GM23338 (cell line): ENCODE results near the gene DCPS. TPM values are rescaled to one million over a fixed set of nuclear protein-coding genes. Genes with fewer than 3 reads are reported as not detected.

Experiments used
- ATAC-seq: fragments of 200-7000 bp; cut with Tn5 transposase; 3 replicates; pipeline ENCODE4 v1.9.1; 2020
- DNase-seq: peaks from one replicate; pipeline ENCODE4 v3.0.0-alpha.2; 2015; ENCODE audit warnings: low spot score
- H2AFZ ChIP-seq: fragments of 200-600 bp; sonication (generic); 2 replicates; pipeline ENCODE4 v1.8.0; 2016; ENCODE audit warnings: antibody characterized with exemption, mild to moderate bottlenecking, moderate library complexity
- H3F3A ChIP-seq: fragments of 200-600 bp; sonication (generic); replicated peaks from 2 replicates; pipeline ENCODE4 v1.8.0; 2017; ENCODE audit warnings: antibody characterized with exemption, mixed run types, low read depth
- H3K27ac ChIP-seq: fragments of 200-600 bp; sonication (generic); 2 replicates; pipeline ENCODE4 v1.6.1; 2016; ENCODE audit warnings: low read depth
- H3K27me3 ChIP-seq: fragments of 200-600 bp; sonication (generic); 2 replicates; pipeline ENCODE4 v1.8.0; 2016; ENCODE audit warnings: mild to moderate bottlenecking, mixed run types, moderate library complexity; ENCODE audit not compliant: insufficient read depth
- H3K36me3 ChIP-seq: fragments of 200-600 bp; sonication (generic); 2 replicates; pipeline ENCODE4 v1.8.0; 2016; ENCODE audit warnings: mild to moderate bottlenecking; ENCODE audit not compliant: insufficient read depth
- H3K4me1 ChIP-seq: fragments of 200-600 bp; sonication (generic); 2 replicates; pipeline ENCODE4 v1.8.0; 2016; ENCODE audit warnings: mild to moderate bottlenecking, moderate library complexity; ENCODE audit not compliant: insufficient read depth
- H3K4me2 ChIP-seq: fragments of 200-600 bp; sonication (generic); 2 replicates; pipeline ENCODE4 v1.7.1; 2017; ENCODE audit warnings: mixed run types
- H3K4me3 ChIP-seq: fragments of 200-600 bp; sonication (generic); 2 replicates; pipeline ENCODE4 v1.6.1; 2016; ENCODE audit warnings: mixed run types
- H3K79me2 ChIP-seq: fragments of 200-600 bp; sonication (generic); replicated peaks from 2 replicates; pipeline ENCODE4 v1.8.0; 2017; ENCODE audit warnings: mild to moderate bottlenecking; ENCODE audit not compliant: insufficient read depth
- H3K9me2 ChIP-seq: fragments of 200-600 bp; sonication (generic); 2 replicates; pipeline ENCODE4 v1.8.0; 2017; ENCODE audit not compliant: insufficient read depth
- H4K20me1 ChIP-seq: fragments of 200-600 bp; sonication (generic); replicated peaks from 2 replicates; pipeline ENCODE4 v1.8.0; 2017; ENCODE audit warnings: mild to moderate bottlenecking; ENCODE audit not compliant: insufficient read depth
- H3K27ac Mint-ChIP-seq: 2 replicates; pipeline ENCODE4 v1.8.0; 2020; ENCODE audit warnings: inconsistent platforms, mild to moderate bottlenecking, moderate library complexity, mixed read lengths
- H3K27me3 Mint-ChIP-seq: 3 replicates; pipeline ENCODE4 v1.8.0; 2022; ENCODE audit warnings: low read depth, mild to moderate bottlenecking, moderate library complexity, mixed read lengths, inconsistent platforms; ENCODE audit not compliant: insufficient read depth, poor library complexity
- H3K36me3 Mint-ChIP-seq: 3 replicates; pipeline ENCODE4 v1.8.0; 2021; ENCODE audit warnings: low read depth, mild to moderate bottlenecking, inconsistent platforms, moderate library complexity, mixed read lengths
- H3K4me1 Mint-ChIP-seq: 3 replicates; pipeline ENCODE4 v1.8.0; 2020; ENCODE audit warnings: mild to moderate bottlenecking, inconsistent platforms, mixed read lengths
- H3K4me3 Mint-ChIP-seq: 3 replicates; pipeline ENCODE4 v1.8.0; 2021; ENCODE audit warnings: moderate library complexity, mild to moderate bottlenecking, inconsistent platforms, mixed read lengths
- H3K9me3 Mint-ChIP-seq: 3 replicates; pipeline ENCODE4 v1.8.0; 2020; ENCODE audit warnings: moderate library complexity, mild to moderate bottlenecking, inconsistent platforms, mixed read lengths
- CREB1 ChIP-seq: fragments of 250-450 bp; sonication (Bioruptor Pico); IDR thresholded peaks from 2 replicates; pipeline ENCODE4 v1.5.0; 2020; ENCODE audit warnings: low read depth, mild to moderate bottlenecking, moderate library complexity
- NANOG ChIP-seq: IDR thresholded peaks from 2 replicates; pipeline ENCODE4 v1.6.1; 2016; ENCODE audit warnings: antibody characterized with exemption, borderline replicate concordance
- POLR2AphosphoS5 ChIP-seq: IDR thresholded peaks from 2 replicates; pipeline ENCODE4 v1.6.1; 2016; ENCODE audit warnings: antibody characterized with exemption, low read depth
- ZNF114 ChIP-seq: fragments of 250-450 bp; sonication (Bioruptor Pico); IDR thresholded peaks from 2 replicates; pipeline ENCODE4 v1.5.0; 2020; ENCODE audit warnings: mild to moderate bottlenecking, moderate library complexity
- ZNF331 ChIP-seq: fragments of 250-450 bp; sonication (Bioruptor Pico); IDR thresholded peaks from 2 replicates; pipeline ENCODE4 v1.5.0; 2020; ENCODE audit warnings: low read depth, mild to moderate bottlenecking, moderate library complexity
- ZNF462 ChIP-seq: fragments of 250-450 bp; sonication (Bioruptor Pico); IDR thresholded peaks from 2 replicates; pipeline ENCODE4 v1.5.0; 2020; ENCODE audit warnings: mild to moderate bottlenecking, moderate library complexity
- polyA plus RNA-seq: library from polyadenylated mRNA; unstranded; fragments of >200 nt; fragmentation: Nextera tagmentation; extraction: Ambion mirVana; gene quantifications from 2 replicates; pipeline ENCODE4 v1.2.1, GENCODE V29; 2016
- total RNA-seq: library from RNA; depleted of rRNA; stranded (reverse); fragments of >200 nt; shearing (Covaris generic); gene quantifications from 2 replicates; pipeline ENCODE4 v1.2.3, GENCODE V29; 2014
- TF ChIP-seq, protein P1 (sequence below): IDR thresholded peaks from one replicate; pipeline ENCODE4 v1.6.1; 2018; ENCODE audit warnings: antibody characterized with exemption; ENCODE audit not compliant: unreplicated experiment
- TF ChIP-seq, protein P2 (sequence below): IDR thresholded peaks from 2 replicates; pipeline ENCODE4 v1.6.1; 2016; ENCODE audit warnings: antibody characterized with exemption

Gene DCPS
- total and polyA plus RNA-seq, 2 experiments from 2014 or later, result 26.8 to 46.4 TPM

DNA sequence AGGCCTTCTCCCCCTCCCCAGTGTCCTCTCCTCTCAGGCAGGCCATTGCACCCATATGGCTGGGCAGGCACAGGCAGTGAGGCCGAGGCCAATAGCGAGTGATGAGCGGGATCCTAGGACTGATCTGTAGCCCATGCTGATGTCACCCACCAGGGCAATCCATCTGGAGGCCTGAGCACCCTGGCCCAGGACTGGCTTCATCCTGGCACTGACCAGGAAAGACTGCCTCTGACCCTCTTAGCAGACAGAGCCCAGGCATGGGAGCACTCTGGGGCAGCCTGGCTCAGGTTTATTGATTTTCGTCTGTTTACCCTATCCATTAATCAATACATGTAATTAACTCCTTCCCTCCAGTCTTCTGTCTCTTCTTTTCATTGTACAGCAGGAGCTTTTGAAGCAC lies 26.1 kb upstream of the DCPS start (continued):
- TF ChIP-seq, protein P1, sequence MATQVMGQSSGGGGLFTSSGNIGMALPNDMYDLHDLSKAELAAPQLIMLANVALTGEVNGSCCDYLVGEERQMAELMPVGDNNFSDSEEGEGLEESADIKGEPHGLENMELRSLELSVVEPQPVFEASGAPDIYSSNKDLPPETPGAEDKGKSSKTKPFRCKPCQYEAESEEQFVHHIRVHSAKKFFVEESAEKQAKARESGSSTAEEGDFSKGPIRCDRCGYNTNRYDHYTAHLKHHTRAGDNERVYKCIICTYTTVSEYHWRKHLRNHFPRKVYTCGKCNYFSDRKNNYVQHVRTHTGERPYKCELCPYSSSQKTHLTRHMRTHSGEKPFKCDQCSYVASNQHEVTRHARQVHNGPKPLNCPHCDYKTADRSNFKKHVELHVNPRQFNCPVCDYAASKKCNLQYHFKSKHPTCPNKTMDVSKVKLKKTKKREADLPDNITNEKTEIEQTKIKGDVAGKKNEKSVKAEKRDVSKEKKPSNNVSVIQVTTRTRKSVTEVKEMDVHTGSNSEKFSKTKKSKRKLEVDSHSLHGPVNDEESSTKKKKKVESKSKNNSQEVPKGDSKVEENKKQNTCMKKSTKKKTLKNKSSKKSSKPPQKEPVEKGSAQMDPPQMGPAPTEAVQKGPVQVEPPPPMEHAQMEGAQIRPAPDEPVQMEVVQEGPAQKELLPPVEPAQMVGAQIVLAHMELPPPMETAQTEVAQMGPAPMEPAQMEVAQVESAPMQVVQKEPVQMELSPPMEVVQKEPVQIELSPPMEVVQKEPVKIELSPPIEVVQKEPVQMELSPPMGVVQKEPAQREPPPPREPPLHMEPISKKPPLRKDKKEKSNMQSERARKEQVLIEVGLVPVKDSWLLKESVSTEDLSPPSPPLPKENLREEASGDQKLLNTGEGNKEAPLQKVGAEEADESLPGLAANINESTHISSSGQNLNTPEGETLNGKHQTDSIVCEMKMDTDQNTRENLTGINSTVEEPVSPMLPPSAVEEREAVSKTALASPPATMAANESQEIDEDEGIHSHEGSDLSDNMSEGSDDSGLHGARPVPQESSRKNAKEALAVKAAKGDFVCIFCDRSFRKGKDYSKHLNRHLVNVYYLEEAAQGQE, result no peak
- TF ChIP-seq ZNF114 (CRISPR knock-in tag) (no peak), CREB1 (CRISPR knock-in tag) (no peak)

DNA sequence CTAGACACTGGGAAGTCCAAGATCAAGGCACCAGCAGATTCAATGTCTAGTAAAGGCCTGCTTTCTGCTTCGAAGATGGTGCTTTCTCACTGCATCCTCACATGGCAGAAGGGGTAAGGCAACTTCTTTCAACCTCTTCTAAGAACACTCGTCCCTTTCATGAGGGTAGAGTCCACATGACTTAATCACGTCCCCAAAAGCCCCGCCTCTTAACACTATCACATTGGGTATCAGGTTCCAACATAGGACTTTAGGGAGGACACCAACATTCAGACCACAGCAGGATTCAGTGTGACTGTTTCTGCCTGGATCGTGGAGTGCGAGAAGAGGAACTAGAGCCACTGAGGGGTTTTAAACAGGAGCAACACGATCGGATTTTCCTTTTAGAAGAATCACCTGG lies 24.7 kb upstream of the DCPS start:
- Histone ChIP-seq H4K20me1 (no peaks in the 10 kb centered on the region), H3K27ac (no peak overlapping the region), H3K36me3 (no peaks in the 10 kb centered on the region; the same call in 1 of the 2 replicates), H3F3A (peaks cover 9% of the 10 kb centered on the region), H3K79me2 (no peaks in the 10 kb centered on the region), H3K4me3 (no peak overlapping the region), H3K4me2 (no peak overlapping the region), H3K9me2 (no peaks in the 10 kb centered on the region), H3K27me3 (peaks cover 16% of the 10 kb centered on the region), H3K4me1 (0 out of 2 replicates have a peak, but pooled peaks cover 7% of the 10 kb centered on the region), H2AFZ (no peak overlapping the region)
- H3K9me3 Mint-ChIP-seq, result no peaks in the 10 kb centered on the region; the same call in 2 of the 3 replicates
- H3K27ac Mint-ChIP-seq, result no peak overlapping the region
- DNase-seq (no peak), ATAC-seq (no peak)
- H3K36me3 Mint-ChIP-seq, result peaks cover 40% of the 10 kb centered on the region
- H3K4me1 Mint-ChIP-seq, result peaks cover 15% of the 10 kb centered on the region
- peaks cover 27% of the 10 kb centered on the region for H3K27me3 Mint-ChIP-seq
- H3K4me3 Mint-ChIP-seq, result no peak overlapping the region
- TF ChIP-seq ZNF462 (CRISPR knock-in tag) (no peak), ZNF114 (CRISPR knock-in tag) (no peak), ZNF331 (no peak), POLR2AphosphoS5 (no peak; the same call in 1 of the 2 replicates), NANOG (no peak)
- TF ChIP-seq, protein P2, sequence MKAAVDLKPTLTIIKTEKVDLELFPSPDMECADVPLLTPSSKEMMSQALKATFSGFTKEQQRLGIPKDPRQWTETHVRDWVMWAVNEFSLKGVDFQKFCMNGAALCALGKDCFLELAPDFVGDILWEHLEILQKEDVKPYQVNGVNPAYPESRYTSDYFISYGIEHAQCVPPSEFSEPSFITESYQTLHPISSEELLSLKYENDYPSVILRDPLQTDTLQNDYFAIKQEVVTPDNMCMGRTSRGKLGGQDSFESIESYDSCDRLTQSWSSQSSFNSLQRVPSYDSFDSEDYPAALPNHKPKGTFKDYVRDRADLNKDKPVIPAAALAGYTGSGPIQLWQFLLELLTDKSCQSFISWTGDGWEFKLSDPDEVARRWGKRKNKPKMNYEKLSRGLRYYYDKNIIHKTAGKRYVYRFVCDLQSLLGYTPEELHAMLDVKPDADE, result no peak
- TF ChIP-seq, protein P1, result no peak
